Glomerular endothelial cell (primary cell): ENCODE data around the gene SNRPA1. TPM values are rescaled to one million over a fixed set of nuclear protein-coding genes. Genes with fewer than 3 reads are reported as not detected.

ENCODE experiments used
- DNase-seq: peaks from one replicate; pipeline ENCODE4 v3.0.0-alpha.2; 2011; ENCODE audit warnings: low read depth, low spot score; ENCODE audit errors: extremely low read depth
- total RNA-seq: library from RNA; depleted of rRNA; stranded (reverse); fragments of >200 nt; gene quantifications from 2 replicates; pipeline ENCODE4 v1.2.3, GENCODE V29; 2015

The SNRPA1 gene
- total RNA-seq, 1 donor from 2014 or later: 46.3 TPM

DNA sequence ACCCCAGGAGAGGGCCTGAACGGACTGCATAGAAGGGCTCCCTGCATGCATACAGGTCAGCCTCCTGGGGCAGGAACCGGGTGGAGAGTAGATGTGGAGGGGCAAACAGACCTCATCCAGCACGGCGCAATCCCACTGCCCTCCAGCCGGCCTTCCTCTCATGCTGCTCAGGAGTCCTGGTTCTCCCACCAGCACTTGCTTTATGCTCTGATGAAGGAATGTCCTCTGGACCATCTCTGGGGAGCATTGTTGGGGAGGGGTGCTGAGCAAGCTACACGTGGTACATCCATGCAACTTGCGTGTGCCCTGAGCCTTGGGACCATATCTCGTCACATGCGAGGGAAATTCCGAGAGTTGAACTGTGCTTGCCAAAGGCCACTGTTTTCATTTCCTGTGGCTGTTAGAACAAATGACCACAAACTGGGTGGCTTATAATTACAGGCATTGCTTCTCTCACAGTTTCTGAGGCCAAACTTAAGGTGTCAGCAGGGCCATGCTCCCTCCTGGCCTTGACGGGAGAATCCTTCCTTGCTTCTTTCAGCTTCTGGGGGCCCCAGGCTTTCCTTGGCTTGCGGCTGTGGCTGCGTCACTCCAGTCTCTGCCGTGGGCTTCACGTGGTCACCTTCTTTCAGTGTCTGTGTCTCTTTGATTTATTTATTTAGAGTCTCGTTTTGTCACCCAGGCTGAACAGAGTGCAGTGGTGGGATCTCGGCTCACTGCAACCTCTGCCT, 30.0 kb downstream of the SNRPA1 start:
- no peak for DNase-seq

DNA sequence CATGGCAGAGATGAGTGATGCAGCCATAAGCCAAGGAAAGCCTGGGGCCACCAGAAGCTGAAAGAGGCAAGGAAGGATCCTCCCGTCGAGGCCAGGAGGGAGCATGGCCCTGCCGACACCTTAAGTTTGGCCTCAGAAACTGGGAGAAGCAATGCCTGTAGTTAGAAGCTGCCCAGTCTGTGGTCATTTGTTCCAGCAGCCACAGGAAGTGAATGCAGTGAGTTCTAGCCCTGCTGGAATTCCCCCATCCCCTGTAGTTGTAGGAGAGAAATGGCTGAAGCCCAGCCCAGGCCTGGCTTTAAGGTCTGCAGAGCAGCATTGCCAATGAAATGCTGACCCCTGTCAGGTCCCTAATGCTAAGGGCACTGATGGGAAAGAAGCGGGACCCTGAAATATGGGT, 31.0 kb downstream of the SNRPA1 start:
- no peak for DNase-seq

DNA sequence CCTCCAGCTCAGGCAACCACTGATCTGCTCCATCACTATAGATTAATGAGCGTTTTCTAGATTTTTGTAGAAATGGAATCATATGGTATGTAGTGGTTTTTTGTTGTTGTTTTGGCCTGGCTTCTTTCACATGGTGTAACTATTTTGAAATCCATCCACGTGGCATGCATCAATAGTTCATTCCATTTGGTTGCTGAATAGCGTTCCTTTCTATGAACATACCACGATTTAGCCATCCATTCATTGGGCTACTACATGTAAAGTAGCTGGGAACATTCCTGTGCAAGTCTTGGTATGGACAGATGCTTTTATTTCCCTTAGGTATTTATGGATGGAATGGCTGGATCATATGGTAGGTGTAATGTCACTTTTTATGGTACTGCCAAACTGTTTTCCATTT, 32.5 kb downstream of the SNRPA1 start:
- no peak for DNase-seq

DNA sequence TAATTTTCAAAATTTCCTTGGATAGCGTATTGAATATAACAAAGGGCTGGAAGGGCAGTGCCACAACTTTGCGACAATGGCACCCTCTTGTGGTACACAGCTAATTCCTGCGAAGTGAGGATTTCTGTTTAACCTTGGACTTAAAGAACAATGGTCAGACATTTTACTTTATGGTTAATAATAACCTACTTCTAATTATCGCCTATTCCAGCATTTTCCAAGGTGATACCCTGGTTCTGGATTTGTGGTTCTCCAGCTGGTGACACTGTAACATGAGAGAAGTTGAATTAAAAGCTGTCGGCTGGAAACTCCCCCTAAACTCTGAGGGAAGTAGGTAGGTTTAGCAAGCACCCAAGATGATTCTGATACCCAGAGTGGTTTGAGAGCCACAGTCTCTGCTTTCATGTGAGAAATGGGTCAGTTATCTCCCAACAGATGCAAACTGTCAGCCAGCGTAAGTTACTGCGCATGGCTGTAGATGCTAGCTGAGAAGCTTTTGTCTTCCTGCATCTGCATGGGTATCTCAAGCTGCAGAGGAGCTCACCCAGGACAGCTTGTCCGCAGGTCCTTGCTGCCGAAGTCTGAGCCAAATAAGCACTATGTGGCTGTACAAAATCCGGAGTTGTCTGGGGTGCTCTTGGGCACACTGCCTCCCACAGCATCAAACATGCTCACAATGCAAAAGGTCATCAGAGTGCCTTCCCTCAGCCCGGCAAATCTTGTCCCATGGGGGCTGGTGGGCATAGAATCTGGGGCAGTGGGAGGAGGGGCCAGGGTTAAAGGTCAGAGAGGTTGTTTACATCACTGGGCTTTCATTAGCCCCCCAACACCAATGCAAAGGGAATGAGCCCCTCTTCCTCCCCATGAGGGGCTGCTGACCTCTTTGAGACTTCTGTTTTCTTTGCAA, 36.6 kb downstream of the SNRPA1 start:
- peak; percentile 68 for DNase-seq

DNA sequence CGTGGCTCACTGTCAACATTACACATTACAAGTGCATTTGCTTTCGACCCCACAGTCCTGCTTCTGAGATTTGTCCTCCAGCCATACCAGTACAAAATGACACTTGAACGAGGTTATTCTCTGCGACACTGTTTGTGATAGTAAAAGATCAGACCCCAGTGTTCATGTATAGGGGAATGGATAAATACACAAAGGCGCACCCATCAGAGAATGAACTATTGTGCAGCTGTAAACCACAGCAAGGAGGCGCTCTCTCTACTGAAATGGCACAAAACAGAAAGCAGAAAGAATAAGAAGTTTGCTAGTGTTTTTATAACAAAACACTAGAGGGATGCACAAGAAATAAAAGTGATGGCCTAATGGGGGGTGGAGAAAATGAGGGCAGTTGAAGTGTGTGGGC, 38.3 kb downstream of the SNRPA1 start:
- no peak for DNase-seq

DNA sequence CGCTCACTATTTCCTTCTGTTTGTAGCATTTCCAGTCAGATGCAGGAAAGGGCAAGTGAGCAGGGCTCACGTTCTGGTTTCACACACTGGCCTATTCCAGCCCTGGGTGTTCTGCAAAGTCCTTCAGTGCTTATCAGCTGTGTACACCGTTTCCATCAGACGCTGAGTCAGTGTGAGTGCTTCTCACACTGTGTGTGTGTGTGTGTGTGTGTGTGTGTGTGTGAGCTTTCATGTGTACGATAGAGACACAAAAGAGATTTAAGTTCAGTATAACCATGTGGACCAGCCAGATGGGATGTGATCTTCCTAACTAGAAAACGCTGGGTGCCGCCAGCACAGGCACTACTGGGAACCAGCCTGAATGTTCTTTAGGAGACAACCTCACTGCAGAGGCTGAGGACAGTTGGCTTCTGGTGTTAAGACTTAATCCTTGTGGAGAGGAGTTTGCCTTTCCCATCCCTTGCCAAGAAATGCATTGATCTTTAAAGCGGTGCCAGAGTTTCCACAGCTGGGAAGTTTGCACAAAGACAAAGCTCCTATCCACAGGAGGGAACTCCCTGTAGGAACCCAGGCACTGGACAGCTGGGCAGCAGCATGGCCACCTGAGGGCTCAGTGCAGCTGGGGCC, 39.3 kb downstream of the SNRPA1 start:
- DNase-seq: peak; percentile 71

DNA sequence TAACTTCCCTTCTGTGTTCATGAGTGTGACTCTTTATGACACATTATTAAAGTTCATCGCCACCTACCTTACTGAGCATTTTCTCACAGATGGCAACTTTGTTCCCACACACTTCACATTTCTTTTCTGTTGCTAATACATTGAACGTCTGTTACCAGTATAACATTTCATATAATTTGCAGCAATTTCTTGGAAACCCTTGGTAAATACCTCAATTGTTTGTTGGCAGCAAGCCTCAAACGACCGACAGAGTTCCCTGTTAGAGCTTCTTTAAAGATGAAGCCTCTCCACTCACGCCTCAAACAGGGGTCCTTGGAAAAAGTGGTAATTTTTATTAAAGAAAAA, 40.0 kb downstream of the SNRPA1 start:
- no peak for DNase-seq

DNA sequence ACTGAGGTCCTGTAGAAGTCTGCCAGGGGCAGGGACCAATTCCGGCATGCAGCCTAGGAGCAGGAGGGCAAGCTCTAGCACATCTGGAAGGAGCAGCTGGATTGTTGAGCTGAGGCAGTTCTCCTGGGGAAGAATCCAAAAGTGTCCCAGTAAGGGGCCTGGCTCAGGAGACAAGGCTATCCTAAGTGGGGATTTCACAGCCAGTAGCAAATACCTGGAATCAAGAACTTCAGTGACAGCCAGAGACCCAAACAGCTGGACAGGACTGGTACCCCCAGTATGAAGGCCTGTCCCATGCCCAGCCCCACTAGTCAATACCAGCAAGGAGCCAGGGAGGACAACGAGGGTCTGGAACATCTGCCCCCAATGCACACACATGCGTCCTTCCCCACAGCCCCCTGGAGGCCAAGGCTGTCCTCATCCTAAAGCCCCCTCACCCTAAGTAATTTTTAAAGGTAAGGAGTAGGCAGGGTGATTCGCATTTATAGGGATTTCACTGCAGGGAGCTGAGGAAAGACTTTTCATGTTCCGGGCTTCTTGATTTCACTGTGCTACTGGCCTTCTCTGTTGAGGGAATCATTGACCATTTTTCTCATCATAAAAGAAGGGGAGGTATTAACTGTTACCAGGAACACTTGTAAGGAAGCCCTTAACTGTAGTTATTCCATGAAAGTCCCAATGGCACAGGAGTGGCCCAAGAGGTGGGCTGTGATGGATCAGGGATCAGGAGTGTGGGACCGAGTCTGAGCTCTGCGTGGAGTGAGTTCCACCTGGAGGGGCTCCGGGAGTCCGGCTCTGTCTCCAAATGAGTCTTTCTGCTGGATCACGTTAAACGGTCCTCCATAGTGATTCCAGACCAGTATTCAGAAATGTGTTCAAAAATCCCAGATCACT, 40.6 kb downstream of the SNRPA1 start:
- DNase-seq: no peak

DNA sequence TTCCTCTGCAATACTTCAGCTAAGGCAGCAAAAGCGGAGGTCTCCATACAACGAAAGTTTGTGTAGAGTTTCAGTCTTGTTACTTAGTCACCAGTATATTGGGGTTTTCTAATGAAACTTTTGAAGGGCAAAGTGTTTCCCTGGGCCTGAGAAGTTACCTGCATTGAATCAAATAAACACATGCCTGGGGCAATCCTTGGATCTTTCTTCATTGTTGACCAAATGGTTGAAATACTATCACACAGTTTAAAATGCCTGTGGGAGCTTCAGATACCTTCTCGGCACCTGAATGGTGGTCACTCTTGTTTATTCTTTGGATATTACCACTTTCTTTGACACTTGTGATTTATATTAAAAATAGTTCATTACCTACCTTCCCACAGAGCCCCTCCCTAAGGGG, 42.2 kb downstream of the SNRPA1 start:
- no peak for DNase-seq

DNA sequence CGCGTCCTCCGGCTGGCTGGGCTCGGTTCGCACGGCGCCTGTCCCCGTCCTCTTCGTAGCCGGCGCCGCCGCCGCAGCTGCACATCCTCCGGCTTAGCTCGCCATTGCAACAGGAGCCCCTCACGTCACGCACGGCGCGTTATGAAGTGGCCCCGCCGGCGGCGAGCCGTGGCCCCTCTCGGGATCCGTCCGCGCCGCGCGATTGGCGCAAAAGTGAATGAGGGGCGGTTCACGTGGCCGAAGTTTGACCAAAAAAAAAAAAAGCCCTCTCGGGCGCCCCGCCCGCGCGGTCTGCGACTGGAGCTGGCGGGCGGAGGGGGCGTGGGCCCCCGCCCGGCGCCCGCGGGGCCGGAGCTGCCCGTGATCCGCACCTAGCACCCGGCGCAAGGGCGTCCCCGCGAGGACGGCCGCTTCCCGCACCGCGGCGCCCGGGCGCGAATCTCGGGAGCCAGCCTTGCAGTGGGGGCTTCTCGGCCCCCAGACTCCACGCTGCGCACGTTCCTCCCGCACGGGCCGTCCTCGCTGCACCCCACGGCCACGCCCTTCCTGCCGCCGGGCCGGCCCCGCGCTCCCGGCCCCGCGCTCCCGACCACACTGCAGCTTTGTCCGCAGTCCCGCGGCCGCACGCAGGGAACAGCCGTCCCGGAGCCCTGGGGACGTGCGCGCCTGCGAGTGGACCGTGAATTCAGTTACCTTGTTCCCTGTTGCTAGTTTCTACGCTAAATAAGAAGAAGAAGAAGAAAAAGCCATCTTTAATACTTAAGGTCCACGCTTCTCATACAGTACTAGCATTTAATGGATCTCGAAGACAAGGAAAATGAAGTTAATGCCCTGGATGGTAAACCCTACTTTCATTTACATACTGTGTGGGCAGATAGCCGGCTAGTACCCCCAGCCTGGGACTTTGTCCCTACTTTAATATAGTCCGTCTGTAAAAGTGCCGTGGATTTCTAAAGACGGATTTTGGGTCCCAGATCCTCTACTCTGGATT, 42.9 kb downstream of the SNRPA1 start, which contains the start of gene CHSY1:
CHSY1 (minus strand) TSS at position 219 of the 991 bp plus-strand sequence. CDS start 592 bp downstream, outside the sequence.
- DNase-seq: no peak

DNA sequence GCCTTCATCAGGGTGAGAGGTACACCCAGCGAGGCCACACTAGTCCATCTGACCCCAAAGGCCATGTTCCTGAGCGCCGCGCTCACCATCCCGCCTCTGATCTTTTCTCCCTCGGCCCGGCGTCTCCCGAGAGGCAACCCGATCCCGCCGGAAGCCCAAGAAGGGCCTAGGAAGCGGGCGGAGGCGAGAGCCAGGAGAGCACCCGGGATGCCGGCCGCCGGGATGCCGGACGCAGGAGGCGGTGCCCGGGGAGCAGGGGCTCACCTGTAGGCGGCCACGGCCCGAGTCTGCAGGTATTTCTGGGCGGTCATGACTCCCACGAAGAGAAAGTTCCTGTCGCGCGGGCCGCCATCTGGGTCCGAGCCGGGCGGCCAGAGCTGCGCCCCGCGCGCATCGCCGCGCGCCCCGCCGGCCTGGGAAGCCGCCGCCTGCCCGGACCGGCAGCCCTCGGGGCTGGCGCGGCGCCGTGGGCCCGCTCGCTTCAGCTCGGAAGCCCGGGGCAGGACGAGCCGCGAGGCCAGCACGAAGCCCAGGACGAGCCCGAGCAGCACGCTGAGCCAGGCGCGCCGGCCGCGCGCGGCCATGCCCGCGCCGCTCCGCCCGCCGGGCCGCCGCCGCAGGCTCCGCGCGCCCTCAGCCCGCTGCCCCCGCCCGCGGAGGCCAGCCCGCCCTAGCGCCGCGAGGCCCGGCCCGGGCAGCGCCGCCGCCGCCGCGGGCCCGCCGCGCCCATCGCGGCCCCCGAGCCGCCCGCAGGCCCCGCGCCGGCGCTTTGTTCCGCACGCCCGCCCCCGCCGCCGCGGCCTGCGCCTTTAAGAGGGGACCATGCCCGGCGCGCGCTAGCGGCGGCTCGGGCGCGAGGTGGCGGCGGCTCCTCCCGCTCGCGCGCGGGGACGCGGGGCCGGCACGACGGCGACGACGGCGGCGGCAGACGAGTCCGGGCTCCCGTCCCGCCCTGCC, 43.9 kb downstream of the SNRPA1 start:
- no peak for DNase-seq

DNA sequence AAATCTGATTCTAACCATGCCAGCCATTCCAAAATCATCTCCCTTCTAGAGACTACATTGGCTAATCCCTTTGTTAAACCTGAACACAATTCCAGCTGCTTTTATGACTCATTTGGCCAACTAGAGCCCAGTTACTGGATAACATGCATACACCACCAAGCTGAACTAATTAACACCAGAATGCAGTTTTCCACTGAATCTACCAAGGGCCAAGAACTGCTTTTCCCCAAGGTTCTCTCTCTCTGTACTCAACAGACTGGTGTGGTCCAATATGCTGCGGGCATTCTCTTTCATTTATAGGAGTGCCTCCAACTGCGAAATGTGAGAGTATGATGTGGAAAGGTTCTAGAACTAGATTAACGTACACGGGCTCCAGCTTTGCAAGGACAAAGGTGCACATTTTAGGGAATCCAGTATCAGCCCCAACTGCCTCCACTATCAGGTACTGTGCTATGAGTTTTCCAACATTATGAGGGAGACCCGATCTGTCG, 44.7 kb downstream of the SNRPA1 start:
- DNase-seq: no peak

DNA sequence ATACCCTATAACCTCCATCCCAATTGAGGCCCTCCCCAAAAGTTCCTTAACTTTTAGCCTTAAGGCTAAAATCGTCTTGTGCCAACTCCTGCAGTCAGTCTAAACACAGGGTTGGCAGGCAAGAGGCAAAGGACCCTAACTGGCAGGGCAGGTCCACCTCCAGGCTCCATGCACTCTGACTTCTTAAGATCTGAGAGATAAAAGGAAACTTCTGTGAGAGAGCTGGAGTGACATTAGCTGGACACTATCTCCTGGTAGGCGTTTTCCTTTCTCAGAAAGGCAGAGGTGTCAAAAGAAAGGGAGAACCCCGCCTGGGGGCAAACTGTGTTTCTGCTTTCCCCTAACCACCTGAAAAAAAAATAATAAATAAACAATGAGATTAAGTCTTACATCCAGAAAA, 46.8 kb downstream of the SNRPA1 start:
- no peak for DNase-seq

DNA sequence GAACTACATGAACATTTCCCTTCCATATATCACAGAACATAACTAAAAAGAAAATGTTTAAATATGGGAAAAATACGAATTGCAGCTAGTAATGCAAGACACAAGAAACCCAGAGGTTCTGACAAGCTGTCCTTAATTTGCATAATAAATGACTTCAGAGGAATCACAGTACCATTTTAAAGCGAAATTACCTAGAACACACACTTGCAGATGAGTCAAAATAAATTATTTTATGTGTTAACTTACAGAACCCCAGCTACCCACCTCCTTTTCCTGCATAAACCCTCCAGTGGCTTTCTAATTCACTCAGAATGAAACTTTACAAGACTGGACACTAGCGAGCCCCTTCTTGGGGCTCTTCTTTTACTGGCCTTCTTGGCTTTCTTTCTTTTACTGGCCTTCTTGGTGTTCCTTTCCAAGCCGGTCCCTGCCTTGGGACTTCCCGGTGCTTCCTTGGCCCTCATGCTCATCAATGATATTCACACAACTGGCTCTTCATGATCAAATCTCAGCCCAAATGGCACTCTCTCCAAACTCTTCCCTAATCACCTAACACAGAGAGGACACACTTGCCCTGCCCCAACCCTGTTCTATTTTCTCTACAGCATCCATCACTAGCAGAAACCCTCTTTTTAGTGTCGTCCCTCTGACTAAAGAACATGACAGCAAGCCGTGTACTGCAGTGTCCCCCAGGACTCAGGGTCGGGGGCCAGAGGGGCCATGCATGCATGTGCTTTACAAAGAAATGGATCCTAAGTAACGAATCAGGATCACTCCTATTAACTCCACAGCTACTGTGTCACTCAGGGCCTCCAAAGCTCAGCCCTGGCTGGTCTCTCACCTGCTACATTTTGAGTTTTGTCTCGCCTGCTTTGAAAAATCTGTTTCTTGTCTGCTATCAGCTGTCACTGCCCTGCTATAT, 48.0 kb downstream of the SNRPA1 start:
- no peak for DNase-seq

DNA sequence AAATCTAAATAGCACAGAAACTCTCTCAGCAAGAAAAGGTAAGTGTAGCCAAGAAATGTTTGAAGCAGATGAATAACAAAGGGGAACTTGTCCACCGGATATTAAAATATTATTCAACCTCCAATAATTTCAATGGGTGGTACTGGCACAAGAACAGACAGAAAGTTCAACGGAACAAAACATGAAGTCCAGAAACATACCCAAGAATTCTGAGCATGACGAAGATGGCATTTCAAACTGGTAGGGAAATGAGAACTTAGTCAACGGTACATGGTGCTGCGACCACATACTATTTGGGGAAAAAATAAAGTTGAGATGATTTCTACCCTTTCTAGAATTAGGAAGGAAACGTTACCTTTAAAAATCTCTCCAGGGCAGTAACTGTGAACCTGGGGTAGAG, 48.7 kb downstream of the SNRPA1 start:
- DNase-seq: no peak

DNA sequence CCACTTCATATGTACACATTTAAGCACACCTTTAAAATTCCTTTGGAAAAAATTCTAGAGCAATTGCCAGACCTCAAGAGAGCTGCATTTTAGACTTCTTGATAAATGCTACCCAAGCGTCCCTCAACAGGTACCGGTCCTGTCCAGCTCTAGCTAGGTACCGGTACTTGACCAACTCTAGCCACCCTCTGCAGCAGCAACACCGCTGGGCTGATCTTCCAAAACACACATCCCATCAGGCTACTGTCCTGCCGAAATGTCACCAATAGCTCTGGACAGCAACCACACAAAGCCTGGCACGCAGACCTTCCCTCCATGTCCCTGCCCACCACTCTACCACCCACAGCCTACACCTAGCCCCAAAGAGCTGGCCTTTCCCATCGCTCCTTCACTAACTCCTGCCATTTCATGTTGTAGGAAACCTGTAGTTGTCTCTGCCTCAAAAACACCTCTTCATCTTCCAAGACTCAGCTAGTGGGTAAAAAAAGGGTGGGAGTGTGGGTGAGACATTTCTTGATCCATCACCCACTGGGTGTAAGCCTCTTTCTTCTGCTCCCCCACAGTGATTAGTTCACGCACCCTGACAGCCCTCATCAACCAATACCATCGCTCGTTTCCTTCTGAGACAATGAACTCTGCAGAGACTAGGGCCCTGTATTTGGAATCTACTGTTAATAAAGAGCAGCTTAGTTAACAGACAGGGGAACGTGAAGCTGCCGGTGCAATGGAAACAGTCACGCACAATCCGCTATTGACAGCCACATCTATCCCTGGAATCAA, 50.0 kb downstream of the SNRPA1 start:
- DNase-seq: no peak
